SK-N-SH treated with all-trans-retinoic acid at 6 μM for 48 hours (cell line): Measurements from ENCODE around the gene PRR33.

Experiments used
- CSDC2 ChIP-seq: fragments of 250-450 bp; sonication (Bioruptor Pico); IDR thresholded peaks from 2 replicates; pipeline ENCODE4 v1.5.0; 2020; ENCODE audit warnings: mild to moderate bottlenecking, moderate library complexity
- ESRRG ChIP-seq: fragments of 250-450 bp; sonication (Bioruptor Pico); IDR thresholded peaks from 2 replicates; pipeline ENCODE4 v1.6.1; 2021; ENCODE audit warnings: mild to moderate bottlenecking
- OSR1 ChIP-seq: fragments of 250-450 bp; sonication (Bioruptor Pico); IDR thresholded peaks from 2 replicates; pipeline ENCODE4 v1.8.0; 2022; ENCODE audit warnings: moderate library complexity, mild to moderate bottlenecking, inconsistent platforms
- PPARA ChIP-seq: fragments of 250-450 bp; sonication (Bioruptor Pico); IDR thresholded peaks from 2 replicates; pipeline ENCODE4 v1.5.0; 2020; ENCODE audit warnings: mild to moderate bottlenecking, borderline replicate concordance
- SNAI2 ChIP-seq: fragments of 250-450 bp; sonication (Bioruptor Pico); IDR thresholded peaks from 2 replicates; pipeline ENCODE4 v1.5.0; 2020; ENCODE audit warnings: mild to moderate bottlenecking, moderate library complexity
- ZFP3 ChIP-seq: fragments of 250-450 bp; sonication (Bioruptor Pico); IDR thresholded peaks from 2 replicates; pipeline ENCODE4 v1.5.0; 2020; ENCODE audit warnings: mild to moderate bottlenecking, moderate library complexity
- ZFP30 ChIP-seq: fragments of 450-650 bp; formaldehyde crosslinking; IDR thresholded peaks from 2 replicates; pipeline ENCODE4 v1.5.0; 2022; ENCODE audit warnings: mild to moderate bottlenecking, moderate library complexity
- ZNF70 ChIP-seq: fragments of 450-650 bp; formaldehyde crosslinking; IDR thresholded peaks from 2 replicates; pipeline ENCODE4 v1.5.0; 2020; ENCODE audit warnings: mild to moderate bottlenecking, moderate library complexity
- ZNF8 ChIP-seq: fragments of 450-650 bp; formaldehyde crosslinking; IDR thresholded peaks from 2 replicates; pipeline ENCODE4 v1.5.0; 2020; ENCODE audit warnings: mild to moderate bottlenecking, moderate library complexity
- TF ChIP-seq, protein P1 (sequence below): fragments of 250-450 bp; sonication (Bioruptor Pico); IDR thresholded peaks from 2 replicates; pipeline ENCODE4 v1.8.0; 2021; ENCODE audit warnings: low read depth, mild to moderate bottlenecking, moderate library complexity, borderline replicate concordance
- TF ChIP-seq, protein P2 (sequence below): fragments of 250-450 bp; sonication (Bioruptor Pico); IDR thresholded peaks from 2 replicates; pipeline ENCODE4 v1.8.0; 2020; ENCODE audit warnings: mild to moderate bottlenecking, moderate library complexity, borderline replicate concordance

DNA sequence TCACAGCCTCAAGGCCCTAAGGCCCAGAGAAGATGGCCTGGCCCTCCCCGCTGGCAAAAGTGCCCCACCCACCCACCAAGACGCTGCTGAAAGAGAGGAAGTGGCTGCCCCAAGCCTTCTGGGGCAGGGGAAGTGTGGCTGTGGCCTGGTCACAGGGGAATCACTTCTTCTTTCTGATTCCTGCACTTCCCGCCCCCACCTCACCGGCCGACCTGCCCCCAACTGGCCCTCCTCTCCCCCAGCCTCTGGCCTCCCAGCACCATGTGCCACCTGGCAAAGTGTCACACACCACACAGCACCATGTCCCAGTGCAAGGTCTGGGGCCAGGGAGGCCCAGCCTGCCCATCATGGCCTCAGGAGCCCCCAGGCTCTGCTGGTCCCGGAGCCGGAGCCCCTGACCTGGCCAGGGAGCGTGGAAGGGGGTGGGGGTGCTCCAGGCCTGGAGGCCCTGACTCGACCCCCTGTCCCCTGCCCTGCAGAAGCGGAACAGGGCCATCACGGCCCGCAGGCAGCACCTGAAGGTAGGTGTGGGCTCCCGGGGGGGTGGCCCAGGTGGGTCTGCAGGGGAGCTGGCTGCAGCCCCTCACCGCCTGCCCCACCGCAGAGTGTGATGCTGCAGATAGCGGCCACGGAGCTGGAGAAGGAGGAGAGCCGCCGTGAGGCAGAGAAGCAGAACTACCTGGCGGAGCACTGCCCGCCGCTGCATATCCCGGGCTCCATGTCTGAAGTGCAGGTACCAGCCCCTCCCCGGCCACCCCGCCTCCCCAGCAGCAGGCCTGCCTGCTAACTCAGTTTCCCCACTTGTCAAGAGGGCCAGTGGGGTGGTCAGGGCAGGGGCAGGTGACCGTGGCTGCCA lies 51.5 kb downstream of the PRR33 start:
- TF ChIP-seq ZFP3 (no peak), CSDC2 (CRISPR knock-in tag) (no peak), ZNF8 (no peak), SNAI2 (CRISPR knock-in tag) (no peak), ESRRG (CRISPR knock-in tag) (no peak), PPARA (no peak), OSR1 (CRISPR knock-in tag) (no peak), ZNF70 (CRISPR knock-in tag) (no peak), ZFP30 (CRISPR knock-in tag) (no peak)
- TF ChIP-seq, protein P1, sequence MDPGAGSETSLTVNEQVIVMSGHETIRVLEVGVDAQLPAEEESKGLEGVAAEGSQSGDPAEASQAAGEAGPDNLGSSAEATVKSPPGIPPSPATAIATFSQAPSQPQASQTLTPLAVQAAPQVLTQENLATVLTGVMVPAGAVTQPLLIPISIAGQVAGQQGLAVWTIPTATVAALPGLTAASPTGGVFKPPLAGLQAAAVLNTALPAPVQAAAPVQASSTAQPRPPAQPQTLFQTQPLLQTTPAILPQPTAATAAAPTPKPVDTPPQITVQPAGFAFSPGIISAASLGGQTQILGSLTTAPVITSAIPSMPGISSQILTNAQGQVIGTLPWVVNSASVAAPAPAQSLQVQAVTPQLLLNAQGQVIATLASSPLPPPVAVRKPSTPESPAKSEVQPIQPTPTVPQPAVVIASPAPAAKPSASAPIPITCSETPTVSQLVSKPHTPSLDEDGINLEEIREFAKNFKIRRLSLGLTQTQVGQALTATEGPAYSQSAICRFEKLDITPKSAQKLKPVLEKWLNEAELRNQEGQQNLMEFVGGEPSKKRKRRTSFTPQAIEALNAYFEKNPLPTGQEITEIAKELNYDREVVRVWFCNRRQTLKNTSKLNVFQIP (CRISPR knock-in tag): no peak
- TF ChIP-seq, protein P2, sequence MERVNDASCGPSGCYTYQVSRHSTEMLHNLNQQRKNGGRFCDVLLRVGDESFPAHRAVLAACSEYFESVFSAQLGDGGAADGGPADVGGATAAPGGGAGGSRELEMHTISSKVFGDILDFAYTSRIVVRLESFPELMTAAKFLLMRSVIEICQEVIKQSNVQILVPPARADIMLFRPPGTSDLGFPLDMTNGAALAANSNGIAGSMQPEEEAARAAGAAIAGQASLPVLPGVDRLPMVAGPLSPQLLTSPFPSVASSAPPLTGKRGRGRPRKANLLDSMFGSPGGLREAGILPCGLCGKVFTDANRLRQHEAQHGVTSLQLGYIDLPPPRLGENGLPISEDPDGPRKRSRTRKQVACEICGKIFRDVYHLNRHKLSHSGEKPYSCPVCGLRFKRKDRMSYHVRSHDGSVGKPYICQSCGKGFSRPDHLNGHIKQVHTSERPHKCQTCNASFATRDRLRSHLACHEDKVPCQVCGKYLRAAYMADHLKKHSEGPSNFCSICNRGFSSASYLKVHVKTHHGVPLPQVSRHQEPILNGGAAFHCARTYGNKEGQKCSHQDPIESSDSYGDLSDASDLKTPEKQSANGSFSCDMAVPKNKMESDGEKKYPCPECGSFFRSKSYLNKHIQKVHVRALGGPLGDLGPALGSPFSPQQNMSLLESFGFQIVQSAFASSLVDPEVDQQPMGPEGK: no peak
